GM21381 (cell line): ENCODE results near the gene NOC4L.

Experiments
- ATAC-seq: cut with Tn5 transposase; IDR thresholded peaks from one replicate; pipeline ENCODE4 v1.9.1; 2021; ENCODE audit warnings: mild to moderate bottlenecking, moderate library complexity; ENCODE audit not compliant: unreplicated experiment

NOC4L gene

DNA sequence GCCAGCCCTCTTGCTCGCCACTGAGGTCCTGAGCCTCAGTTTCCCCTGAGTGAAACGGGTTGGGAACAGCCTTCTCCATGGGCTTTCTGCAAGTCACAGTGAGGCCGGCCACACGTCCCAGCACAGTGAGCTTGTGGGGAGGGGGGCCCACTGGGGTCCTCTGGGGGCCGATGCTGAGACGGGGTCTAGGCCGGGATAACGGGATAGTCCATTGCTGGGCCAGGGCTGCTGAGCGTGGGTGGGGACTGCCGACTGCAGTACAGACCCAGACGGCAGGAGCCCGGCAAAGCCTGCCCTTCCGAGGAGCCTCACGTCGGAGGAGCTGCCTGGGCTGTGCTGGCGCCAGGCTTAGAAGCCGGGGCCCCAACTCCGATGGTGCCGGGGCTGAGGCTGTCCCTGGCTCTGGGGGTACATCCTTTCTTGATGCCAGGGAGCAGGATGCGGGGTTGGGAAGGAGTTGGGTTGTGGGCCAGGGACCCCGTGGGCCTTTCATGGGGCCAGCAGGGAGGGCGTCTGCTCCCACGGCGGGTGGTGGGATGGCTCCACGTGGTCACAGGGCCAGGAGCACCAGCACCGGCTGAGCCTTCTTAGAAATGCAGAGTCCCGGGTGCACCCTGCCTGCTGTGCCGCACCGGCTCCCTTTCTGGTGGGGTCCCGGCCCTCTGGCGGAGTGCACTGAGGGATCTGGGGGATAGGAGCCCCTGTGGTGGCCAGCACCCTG lies 24.2 kb downstream of the NOC4L start:
- no peak for ATAC-seq

GRCh38 chr12:132169376-132169775 lies 25.1 kb downstream of the NOC4L start:
- no peak for ATAC-seq

- no peak for ATAC-seq
Observed at GRCh38 chr12:132170094-132170636, 25.9 kb downstream of the NOC4L start.

GRCh38 chr12:132170637-132171292 lies 26.5 kb downstream of the NOC4L start:
- no peak for ATAC-seq

DNA sequence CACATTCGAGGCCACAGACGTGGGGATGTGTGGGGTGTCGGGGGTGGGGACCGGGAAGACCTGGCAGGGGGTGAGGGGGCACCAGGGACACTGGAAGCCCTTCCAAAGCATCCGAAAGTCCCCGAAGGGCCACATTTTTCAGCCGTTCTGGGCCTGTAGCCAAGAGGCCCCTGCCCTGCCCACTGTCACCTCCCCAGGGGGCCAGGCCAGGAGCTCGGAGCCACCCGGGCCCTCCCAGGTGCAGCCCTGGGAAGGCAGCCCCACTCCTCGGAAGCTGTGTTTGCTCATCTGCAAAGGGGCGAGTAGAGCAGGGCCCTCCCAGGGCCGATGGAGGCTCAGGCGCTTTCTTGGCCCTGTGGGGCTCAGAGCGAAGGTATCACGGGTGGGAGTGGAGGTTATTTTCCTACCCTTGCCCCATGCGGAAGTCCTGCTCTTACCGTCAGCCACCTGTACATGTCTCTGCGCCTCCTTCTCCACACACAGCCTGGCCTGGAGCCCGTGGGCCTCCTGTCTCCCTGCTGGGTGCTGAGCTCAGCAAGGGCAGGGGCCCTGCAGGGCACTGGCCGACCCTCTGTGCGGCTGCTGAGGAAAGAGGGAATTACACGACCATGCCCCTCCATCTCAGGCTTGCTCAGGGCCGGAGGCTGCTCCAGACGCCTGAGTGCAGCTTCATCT lies 27.2 kb downstream of the NOC4L start:
- ATAC-seq = no peak

- no peak for ATAC-seq
Observed at GRCh38 chr12:132171968-132172521, 27.8 kb downstream of the NOC4L start.

DNA sequence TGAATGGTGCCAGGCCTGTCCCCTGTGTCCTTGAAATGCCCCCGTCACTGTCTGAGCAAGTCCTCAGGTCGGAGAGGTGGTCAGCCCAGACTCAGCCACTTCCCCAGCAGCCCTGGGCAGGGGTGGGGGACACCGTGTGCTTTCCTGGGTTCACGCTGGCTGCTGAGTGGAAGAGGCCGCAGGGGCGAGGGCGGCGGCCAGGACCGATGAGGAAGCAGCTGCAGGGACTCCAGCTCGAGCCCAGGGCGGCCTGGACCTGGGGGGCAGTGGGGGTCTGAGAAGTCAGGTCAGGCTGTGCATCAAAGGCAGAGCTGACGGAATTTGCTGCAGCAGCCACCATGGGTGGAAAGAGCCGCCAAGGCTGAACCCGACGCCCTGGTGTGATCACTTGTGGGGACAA lies 28.4 kb downstream of the NOC4L start:
- ATAC-seq = no peak

GRCh38 chr12:132173135-132174014 lies 29.1 kb downstream of the NOC4L start:
- ATAC-seq = no peak

GRCh38 chr12:132174015-132174838 lies 30.0 kb downstream of the NOC4L start:
- no peak for ATAC-seq

- no peak for ATAC-seq
Observed at GRCh38 chr12:132174839-132175490, 30.7 kb downstream of the NOC4L start.

GRCh38 chr12:132175496-132176384 lies 31.5 kb downstream of the NOC4L start:
- no peak for ATAC-seq

- no peak for ATAC-seq
Observed at GRCh38 chr12:132176385-132176919, 32.2 kb downstream of the NOC4L start.

DNA sequence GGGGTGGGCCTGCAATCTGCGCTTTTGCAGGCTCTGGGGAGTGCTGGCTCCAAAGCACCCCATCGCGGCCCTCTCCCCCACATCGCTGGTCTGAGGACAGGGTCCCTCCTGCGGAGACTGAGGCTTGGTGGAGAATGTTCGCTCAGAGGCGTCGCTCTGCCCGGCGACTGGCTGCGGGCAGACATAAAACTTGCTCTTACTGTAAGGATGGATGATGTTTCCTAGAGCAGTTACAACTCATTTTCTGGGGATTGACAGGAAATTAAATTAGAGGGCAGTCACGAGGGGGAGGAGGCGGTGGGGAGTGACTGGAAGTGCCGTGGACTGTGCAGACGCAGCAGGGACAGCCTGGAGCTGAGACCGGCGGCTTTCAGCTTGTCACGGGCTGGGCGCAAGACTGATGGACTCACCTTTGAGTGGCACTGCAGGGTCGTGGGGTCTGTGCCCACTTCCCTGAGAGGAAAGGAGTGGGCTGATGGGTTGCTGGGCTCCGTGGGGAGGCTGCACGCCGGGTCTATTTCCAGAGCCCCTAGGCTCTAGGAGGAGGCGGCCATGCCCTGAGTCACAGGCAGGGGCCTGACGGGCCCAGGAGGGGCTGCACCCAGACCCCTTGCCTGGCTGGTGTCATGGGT lies 32.8 kb downstream of the NOC4L start:
- ATAC-seq = no peak

DNA sequence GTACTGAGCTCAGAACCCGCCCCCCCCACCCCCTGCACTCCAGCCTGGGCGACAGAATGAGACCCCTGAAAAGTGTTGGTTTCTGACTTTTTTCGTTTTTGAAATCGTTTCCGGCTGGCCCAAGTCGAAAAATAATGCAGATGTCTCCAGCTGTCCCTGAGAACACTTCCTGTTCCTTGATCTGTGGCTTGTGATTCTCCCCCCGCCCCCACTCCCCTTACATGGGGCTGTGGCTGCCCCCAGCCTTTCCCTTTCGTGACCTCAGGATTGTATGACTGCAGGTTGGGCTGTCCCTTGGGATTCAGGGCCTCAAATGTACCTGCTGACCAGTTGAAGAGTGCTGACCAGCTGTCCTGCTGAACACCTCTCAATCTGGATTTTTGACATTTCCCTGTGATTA lies 34.1 kb downstream of the NOC4L start:
- no peak for ATAC-seq

- ATAC-seq = no peak
Observed at GRCh38 chr12:132178801-132179401, 34.6 kb downstream of the NOC4L start.

- ATAC-seq = no peak
Observed at GRCh38 chr12:132179431-132180362, 35.4 kb downstream of the NOC4L start.
